ENCODE results near the gene TMEM272.

The TMEM272 gene

DNA sequence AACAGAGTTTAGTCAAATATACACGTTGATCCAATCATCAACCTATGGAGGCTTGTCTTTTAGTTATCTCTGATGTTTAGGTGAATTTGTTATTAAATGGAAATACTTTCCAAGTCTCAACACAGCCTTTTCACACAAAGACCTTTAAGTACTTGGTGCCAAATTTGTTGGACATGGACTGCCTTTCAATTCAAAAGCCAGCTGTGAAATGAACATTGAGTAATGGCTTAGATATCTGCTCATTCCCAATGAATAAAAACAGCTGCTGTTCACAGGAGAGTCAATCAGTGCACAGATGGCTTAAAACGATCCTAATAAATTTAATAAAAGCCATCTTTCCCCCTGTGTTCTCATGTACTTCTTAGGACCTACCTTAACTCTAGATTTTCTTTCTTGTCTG lies 21.1 kb downstream of the TMEM272 start:
- Histone ChIP-seq H3K4me1 (ENCODE audit: control insufficient read depth in 1 of 2, insufficient read depth in 2 of 2, low read length in 2 of 2) (peaks cover 7 to 28% of the 10 kb centered on the region in 2 donors), H3K9me3 (ENCODE audit: control insufficient read depth in 1 of 2, low read length in 2 of 2) (no peaks in the 10 kb centered on the region), H3K4me3 (ENCODE audit: low read depth in 1 of 2, low read length in 2 of 2) (no peak overlapping the region), H3K36me3 (ENCODE audit: control insufficient read depth in 1 of 2, insufficient read depth in 2 of 2, low read length in 2 of 2) (no peaks in the 10 kb centered on the region), H3K27ac (ENCODE audit: low read length) (no peak overlapping the region), H3K27me3 (ENCODE audit: low read depth, low read length) (no peaks in the 10 kb centered on the region)

DNA sequence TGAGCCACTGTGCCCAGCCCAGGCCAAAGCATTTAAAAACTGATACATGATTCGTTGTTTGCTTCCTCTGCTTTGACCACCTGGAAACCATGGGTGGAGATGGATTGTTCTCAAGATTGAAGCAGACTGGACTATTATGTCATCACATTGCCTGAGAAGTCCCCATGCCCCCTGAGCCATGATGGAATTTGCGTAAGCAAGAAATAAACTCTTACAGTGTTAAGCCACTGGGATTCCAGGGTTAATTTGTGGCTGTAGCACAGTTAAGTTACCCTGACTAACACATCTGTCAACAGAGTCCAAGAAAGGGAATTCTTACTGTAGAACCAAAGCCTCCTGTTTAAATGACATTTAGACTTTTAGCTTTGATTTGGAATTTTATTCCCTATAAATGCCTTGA lies 21.6 kb downstream of the TMEM272 start:
- H3K4me3 ChIP-seq (ENCODE audit: low read depth in 1 of 2, low read length in 2 of 2) = no peak overlapping the region
- no peak overlapping the region for H3K27ac ChIP-seq (ENCODE audit: low read length)
- H3K36me3 ChIP-seq (ENCODE audit: control insufficient read depth in 1 of 2, insufficient read depth in 2 of 2, low read length in 2 of 2) = no peaks in the 10 kb centered on the region
- no peaks in the 10 kb centered on the region for H3K27me3 ChIP-seq (ENCODE audit: low read depth, low read length)
- H3K9me3 ChIP-seq (ENCODE audit: control insufficient read depth in 1 of 2, low read length in 2 of 2) = no peaks in the 10 kb centered on the region
- H3K4me1 ChIP-seq (ENCODE audit: control insufficient read depth in 1 of 2, insufficient read depth in 2 of 2, low read length in 2 of 2) = peaks cover 7 to 31% of the 10 kb centered on the region in 2 donors

DNA sequence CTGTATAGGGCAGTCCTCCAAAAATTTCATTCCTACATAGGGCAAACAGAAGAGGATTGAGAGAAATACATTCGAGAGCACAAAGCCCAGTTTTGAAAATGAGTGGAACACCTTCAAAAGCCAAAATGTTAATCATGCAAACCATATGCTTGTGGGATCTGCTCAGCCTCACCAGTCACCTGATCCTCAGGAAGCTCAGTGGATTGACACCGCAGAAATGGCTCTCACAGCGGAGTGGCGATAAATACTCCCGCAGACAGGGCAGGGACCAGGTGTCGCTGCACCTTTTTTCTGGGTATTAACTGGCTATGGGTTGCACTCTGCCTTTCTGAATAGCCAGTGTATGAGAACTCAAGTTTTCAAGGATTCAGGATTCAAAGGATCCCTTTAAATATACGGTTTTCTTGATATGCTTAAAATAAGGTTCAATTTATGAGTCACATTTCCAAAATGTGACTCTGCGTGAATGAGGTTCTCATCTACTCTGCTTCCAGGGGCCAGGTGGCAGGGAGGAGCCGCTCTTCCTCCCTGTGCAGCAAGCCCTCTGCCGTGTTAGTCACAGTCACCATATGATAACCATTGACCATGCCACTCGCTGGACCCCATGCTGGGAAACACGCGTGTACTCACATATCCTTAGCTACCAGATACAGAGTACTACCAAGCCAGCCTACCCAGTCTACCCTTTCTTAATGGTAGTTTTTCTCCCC lies 22.7 kb downstream of the TMEM272 start:
- Histone ChIP-seq H3K27ac (ENCODE audit: low read length) (no peak overlapping the region), H3K27me3 (ENCODE audit: low read depth, low read length) (no peaks in the 10 kb centered on the region), H3K9me3 (ENCODE audit: control insufficient read depth in 1 of 2, low read length in 2 of 2) (no peaks in the 10 kb centered on the region), H3K4me1 (ENCODE audit: control insufficient read depth in 1 of 2, insufficient read depth in 2 of 2, low read length in 2 of 2) (peaks cover 7 to 31% of the 10 kb centered on the region in 2 donors), H3K4me3 (ENCODE audit: low read depth in 1 of 2, low read length in 2 of 2) (no peak overlapping the region), H3K36me3 (ENCODE audit: control insufficient read depth in 1 of 2, insufficient read depth in 2 of 2, low read length in 2 of 2) (no peaks in the 10 kb centered on the region)

DNA sequence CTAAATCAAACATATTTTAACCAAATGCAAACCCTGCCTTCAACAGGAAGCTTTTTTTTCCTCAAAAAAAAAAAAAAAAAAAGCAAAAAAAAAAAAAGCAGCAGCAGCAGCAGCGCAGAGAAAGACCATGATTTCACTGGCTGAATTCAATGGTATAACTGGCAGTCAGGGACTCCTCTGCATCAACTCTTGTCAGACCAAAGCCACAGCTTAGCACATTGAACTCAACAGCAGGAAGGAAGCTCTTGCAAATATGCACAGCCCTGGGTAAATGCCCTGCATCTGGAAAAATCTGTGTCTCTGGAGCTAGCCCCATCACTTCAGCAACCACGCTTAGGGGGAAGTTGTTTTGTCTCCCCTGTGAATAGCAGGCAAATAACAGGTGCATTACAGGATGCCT lies 23.4 kb downstream of the TMEM272 start:
- H3K4me3 ChIP-seq (ENCODE audit: low read depth in 1 of 2, low read length in 2 of 2) = no peak overlapping the region
- no peaks in the 10 kb centered on the region for H3K27me3 ChIP-seq (ENCODE audit: low read depth, low read length)
- H3K4me1 ChIP-seq (ENCODE audit: control insufficient read depth in 1 of 2, insufficient read depth in 2 of 2, low read length in 2 of 2) = peaks cover 7 to 25% of the 10 kb centered on the region in 2 donors
- H3K27ac ChIP-seq (ENCODE audit: low read length) = no peak overlapping the region
- no peaks in the 10 kb centered on the region for H3K9me3 ChIP-seq (ENCODE audit: control insufficient read depth in 1 of 2, low read length in 2 of 2)
- H3K36me3 ChIP-seq (ENCODE audit: control insufficient read depth in 1 of 2, insufficient read depth in 2 of 2, low read length in 2 of 2) = no peaks in the 10 kb centered on the region

DNA sequence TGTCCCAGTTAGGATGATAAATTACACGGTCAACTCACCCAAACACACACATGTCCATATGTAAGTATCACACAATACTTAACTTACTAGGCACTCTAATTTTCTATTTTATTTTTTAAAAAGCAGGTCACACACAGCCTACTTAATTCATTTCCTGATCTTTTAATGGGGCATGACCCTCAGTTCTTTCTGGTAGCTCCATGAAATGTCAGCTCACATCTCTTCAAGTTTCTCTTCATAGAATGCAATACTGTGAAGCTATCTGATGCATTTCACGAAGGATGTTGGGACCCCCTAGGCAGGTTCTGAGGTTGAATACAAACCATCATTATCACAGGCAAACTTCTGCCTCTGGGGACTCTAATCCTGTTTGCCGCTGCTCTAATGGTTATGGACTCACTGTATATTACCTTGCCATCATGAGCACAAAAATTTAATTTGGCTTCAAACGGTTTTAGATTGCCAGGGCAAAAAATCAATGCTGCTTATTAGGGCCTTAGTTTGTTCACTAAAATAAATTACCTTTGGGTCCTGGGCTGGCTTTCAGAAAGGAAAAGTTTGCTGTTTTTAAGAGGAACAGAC lies 24.9 kb downstream of the TMEM272 start:
- Histone ChIP-seq H3K27me3 (ENCODE audit: low read depth, low read length) (no peaks in the 10 kb centered on the region), H3K4me1 (ENCODE audit: control insufficient read depth in 1 of 2, insufficient read depth in 2 of 2, low read length in 2 of 2) (peaks cover 3 to 16% of the 10 kb centered on the region in 2 donors)

DNA sequence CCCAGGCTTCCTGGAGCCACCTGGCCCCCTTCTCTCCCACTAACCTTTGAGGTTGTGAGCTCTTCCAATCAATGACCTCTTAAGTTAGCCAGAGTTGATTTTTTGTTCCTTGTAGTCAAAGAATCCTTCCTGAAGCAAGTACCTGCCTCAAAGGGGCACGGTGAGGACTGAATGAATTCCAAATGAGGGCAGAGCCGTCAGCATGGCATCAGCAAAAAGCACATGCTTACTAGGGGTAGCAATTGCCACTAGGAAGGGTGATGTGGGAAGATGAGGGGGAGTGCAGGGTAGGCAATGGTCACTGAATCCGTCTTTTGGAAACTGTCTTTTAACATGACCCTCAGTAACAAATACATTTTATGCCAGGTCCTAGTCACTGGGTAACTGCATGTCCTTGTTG lies 25.4 kb downstream of the TMEM272 start:
- Histone ChIP-seq H3K27ac (ENCODE audit: low read length) (no peak overlapping the region), H3K36me3 (ENCODE audit: control insufficient read depth in 1 of 2, insufficient read depth in 2 of 2, low read length in 2 of 2) (no peaks in the 10 kb centered on the region), H3K4me1 (ENCODE audit: control insufficient read depth in 1 of 2, insufficient read depth in 2 of 2, low read length in 2 of 2) (peaks cover 3 to 19% of the 10 kb centered on the region in 2 donors)

More for the DNA sequence above, 24.9 kb downstream of the TMEM272 start:
- no peak overlapping the region for H3K4me3 ChIP-seq (ENCODE audit: low read depth in 1 of 2, low read length in 2 of 2)
- H3K9me3 ChIP-seq (ENCODE audit: control insufficient read depth in 1 of 2, low read length in 2 of 2) = no peaks in the 10 kb centered on the region
- no peaks in the 10 kb centered on the region for H3K36me3 ChIP-seq (ENCODE audit: control insufficient read depth in 1 of 2, insufficient read depth in 2 of 2, low read length in 2 of 2)
- no peak overlapping the region for H3K27ac ChIP-seq (ENCODE audit: low read length)

DNA sequence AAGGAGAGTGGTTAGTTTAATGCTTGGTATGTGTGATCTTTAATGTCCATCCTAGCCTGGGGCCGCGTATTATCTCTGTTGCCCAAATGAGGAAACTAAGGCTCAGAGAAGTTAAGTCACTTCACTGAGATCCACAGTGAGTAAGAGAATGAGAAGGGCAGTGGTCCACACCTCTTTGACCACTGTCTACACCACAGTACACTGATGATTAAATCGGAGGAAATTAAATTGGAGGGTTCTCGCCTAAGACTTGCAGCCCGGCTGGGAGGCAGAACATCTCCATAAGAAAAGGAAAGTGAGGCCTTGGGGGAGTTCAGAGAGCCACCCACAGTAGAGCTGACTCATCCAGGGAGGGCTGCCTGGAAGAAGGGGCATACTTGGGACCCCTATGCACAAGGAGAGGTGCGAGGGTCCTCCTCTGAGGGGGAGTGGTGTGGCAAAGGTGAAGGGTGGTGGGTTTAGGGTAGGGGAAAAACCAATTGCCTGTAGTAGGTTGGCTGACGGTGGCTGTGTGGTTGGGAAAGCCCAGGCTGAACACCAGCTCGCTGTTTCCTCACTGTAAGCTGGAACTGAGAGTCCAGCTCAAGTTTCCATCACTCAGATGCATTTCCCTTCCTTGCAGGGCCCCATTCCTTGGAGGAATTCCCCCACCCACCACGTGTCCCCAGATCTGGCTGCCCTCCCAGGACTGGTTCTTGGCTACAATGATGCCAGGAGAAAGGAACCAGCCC lies 26.0 kb downstream of the TMEM272 start:
- Histone ChIP-seq H3K9me3 (ENCODE audit: control insufficient read depth in 1 of 2, low read length in 2 of 2) (no peaks in the 10 kb centered on the region), H3K36me3 (ENCODE audit: control insufficient read depth in 1 of 2, insufficient read depth in 2 of 2, low read length in 2 of 2) (no peaks in the 10 kb centered on the region), H3K4me3 (ENCODE audit: low read depth in 1 of 2, low read length in 2 of 2) (no peak overlapping the region), H3K27me3 (ENCODE audit: low read depth, low read length) (no peaks in the 10 kb centered on the region), H3K4me1 (ENCODE audit: control insufficient read depth in 1 of 2, insufficient read depth in 2 of 2, low read length in 2 of 2) (peaks cover 3 to 19% of the 10 kb centered on the region in 2 donors), H3K27ac (ENCODE audit: low read length) (no peak overlapping the region)

More for the DNA sequence above, 25.4 kb downstream of the TMEM272 start:
- H3K4me3 ChIP-seq (ENCODE audit: low read depth in 1 of 2, low read length in 2 of 2) = no peak overlapping the region
- no peaks in the 10 kb centered on the region for H3K27me3 ChIP-seq (ENCODE audit: low read depth, low read length)
- H3K9me3 ChIP-seq (ENCODE audit: control insufficient read depth in 1 of 2, low read length in 2 of 2) = no peaks in the 10 kb centered on the region

DNA sequence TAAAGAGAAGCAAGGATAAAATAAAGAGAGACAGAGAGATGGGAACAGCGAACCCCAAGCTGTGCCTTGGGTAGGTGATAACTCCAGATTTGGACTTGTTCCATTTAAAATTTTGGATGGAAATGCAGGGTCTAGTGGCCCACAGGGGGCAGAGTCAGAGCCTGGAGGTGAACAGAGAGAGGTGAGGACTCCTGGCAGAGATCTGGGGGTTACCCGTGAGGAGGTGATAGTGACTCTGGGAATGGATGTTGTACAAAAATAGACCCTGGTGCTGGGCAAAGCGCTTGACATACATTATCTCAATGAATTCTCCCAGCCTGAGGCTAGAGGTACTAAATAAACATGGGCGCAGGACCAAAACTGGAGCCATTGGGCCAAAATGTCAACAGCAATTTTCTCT lies 26.7 kb downstream of the TMEM272 start:
- Histone ChIP-seq H3K27me3 (ENCODE audit: low read depth, low read length) (no peaks in the 10 kb centered on the region), H3K27ac (ENCODE audit: low read length) (no peak overlapping the region), H3K4me3 (ENCODE audit: low read depth in 1 of 2, low read length in 2 of 2) (no peak overlapping the region), H3K36me3 (ENCODE audit: control insufficient read depth in 1 of 2, insufficient read depth in 2 of 2, low read length in 2 of 2) (no peaks in the 10 kb centered on the region), H3K9me3 (ENCODE audit: control insufficient read depth in 1 of 2, low read length in 2 of 2) (no peaks in the 10 kb centered on the region), H3K4me1 (ENCODE audit: control insufficient read depth in 1 of 2, insufficient read depth in 2 of 2, low read length in 2 of 2) (peaks cover 3 to 19% of the 10 kb centered on the region in 2 donors)

DNA sequence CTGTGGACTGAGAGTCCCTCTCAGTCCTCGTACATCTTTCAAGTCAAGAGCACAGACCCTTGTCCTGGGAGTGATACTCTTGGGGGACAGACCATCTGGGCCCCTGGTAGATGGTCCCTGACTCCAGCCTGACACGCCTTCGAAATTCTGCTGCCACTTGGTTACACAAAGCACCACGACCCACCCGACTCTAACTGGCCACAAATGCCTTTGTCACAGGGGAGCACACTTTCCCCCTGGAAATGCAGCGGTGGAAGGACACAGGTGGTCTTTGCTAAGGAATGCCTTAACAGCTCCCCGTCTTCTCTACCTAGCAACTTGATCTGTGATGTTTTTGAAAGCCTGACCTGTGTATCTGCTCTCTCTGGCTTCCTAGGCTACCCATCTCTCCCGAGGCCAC lies 27.3 kb downstream of the TMEM272 start:
- H3K27me3 ChIP-seq (ENCODE audit: low read depth, low read length) = no peaks in the 10 kb centered on the region
- no peaks in the 10 kb centered on the region for H3K9me3 ChIP-seq (ENCODE audit: control insufficient read depth in 1 of 2, low read length in 2 of 2)
- no peaks in the 10 kb centered on the region for H3K36me3 ChIP-seq (ENCODE audit: control insufficient read depth in 1 of 2, insufficient read depth in 2 of 2, low read length in 2 of 2)
- H3K4me3 ChIP-seq (ENCODE audit: low read depth in 1 of 2, low read length in 2 of 2) = no peak overlapping the region
- no peak overlapping the region for H3K27ac ChIP-seq (ENCODE audit: low read length)
- H3K4me1 ChIP-seq (ENCODE audit: control insufficient read depth in 1 of 2, insufficient read depth in 2 of 2, low read length in 2 of 2) = peaks cover 3 to 19% of the 10 kb centered on the region in 2 donors

DNA sequence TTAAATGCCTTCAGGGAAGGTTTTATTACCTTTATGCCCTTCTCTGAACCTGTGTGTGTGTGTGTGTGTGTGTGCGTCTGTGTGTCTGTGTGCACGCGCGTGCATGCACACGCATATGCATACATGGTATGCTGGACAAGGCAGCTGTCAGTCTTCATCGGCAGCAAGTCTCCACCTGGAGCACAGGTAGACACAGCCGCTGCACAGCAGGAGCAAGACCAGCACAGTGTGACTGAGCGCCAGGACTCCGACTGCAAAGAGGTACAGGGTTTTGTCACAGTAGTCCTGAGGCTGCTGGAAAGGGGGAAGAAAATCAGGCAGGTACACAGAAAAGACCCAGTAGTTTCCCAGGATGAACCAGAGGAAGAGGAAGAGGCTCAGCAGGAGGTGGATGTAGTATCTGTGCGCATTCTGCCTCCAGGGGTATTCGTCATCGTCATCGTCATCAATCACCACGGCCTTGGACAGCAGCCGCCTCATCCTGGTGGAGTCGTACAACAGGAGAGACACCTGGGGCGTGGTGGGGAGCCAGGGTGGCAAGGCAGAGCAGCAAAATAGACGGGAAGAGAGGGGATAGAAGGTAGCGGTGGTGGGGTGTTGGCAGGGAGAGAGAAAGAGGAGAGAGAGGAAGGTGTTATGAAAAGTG lies 28.2 kb downstream of the TMEM272 start:
- peaks cover 3 to 19% of the 10 kb centered on the region in 2 donors for H3K4me1 ChIP-seq (ENCODE audit: control insufficient read depth in 1 of 2, insufficient read depth in 2 of 2, low read length in 2 of 2)
- no peak overlapping the region for H3K27ac ChIP-seq (ENCODE audit: low read length)
- no peaks in the 10 kb centered on the region for H3K36me3 ChIP-seq (ENCODE audit: control insufficient read depth in 1 of 2, insufficient read depth in 2 of 2, low read length in 2 of 2)
- no peak overlapping the region for H3K4me3 ChIP-seq (ENCODE audit: low read depth in 1 of 2, low read length in 2 of 2)
- no peaks in the 10 kb centered on the region for H3K9me3 ChIP-seq (ENCODE audit: control insufficient read depth in 1 of 2, low read length in 2 of 2)
- H3K27me3 ChIP-seq (ENCODE audit: low read depth, low read length) = no peaks in the 10 kb centered on the region

DNA sequence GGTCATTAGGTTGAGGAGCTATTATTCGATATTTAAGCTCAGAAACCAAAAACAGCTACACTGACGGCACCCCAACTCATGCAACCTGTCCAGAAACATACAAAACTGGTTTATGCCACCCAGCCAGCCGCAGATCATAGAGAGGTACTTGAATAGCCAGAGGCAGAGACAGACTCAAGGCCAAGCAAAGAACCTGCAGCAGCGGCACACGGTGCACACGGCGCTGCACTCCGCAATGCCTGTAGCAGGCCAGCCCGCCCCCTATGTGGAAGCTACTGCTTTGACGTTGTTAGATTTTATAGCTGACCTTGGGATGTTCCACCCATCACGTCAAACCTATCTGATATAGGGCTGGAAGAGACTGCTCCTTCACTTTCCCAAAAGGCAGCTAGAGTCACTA lies 29.1 kb downstream of the TMEM272 start:
- Histone ChIP-seq H3K4me3 (ENCODE audit: low read depth in 1 of 2, low read length in 2 of 2) (peak overlapping the region in 1 of 2 donors; percentile 37), H3K27me3 (ENCODE audit: low read depth, low read length) (no peaks in the 10 kb centered on the region), H3K36me3 (ENCODE audit: control insufficient read depth in 1 of 2, insufficient read depth in 2 of 2, low read length in 2 of 2) (no peaks in the 10 kb centered on the region), H3K4me1 (ENCODE audit: control insufficient read depth in 1 of 2, insufficient read depth in 2 of 2, low read length in 2 of 2) (peaks cover 3 to 19% of the 10 kb centered on the region in 2 donors), H3K9me3 (ENCODE audit: control insufficient read depth in 1 of 2, low read length in 2 of 2) (no peaks in the 10 kb centered on the region), H3K27ac (ENCODE audit: low read length) (no peak overlapping the region)

All from muscle layer of duodenum (tissue), 2 donors.